GM19468 (cell line): ENCODE results near the gene MACROD2.

ENCODE experiments used
- ATAC-seq: cut with Tn5 transposase; IDR thresholded peaks from one replicate; pipeline ENCODE4 v1.9.1; 2021; ENCODE audit warnings: mild to moderate bottlenecking, moderate library complexity, moderate number of reproducible peaks; ENCODE audit not compliant: unreplicated experiment; ENCODE audit errors: extremely low read depth

MACROD2 gene

GRCh38 chr20:15239542-15240206 is 1244.4 kb downstream of the MACROD2 start:
- ATAC-seq: no peak

GRCh38 chr20:15240801-15241200 is 1245.5 kb downstream of the MACROD2 start:
- ATAC-seq: no peak

- ATAC-seq: no peak
Measured at GRCh38 chr20:15241681-15242080, 1246.4 kb downstream of the MACROD2 start.

- no peak for ATAC-seq
Measured at GRCh38 chr20:15242773-15243172, 1247.5 kb downstream of the MACROD2 start.

GRCh38 chr20:15245896-15246295 is 1250.6 kb downstream of the MACROD2 start:
- ATAC-seq: no peak

GRCh38 chr20:15248618-15249395 is 1253.5 kb downstream of the MACROD2 start:
- ATAC-seq: no peak

- ATAC-seq: no peak
Measured at GRCh38 chr20:15251171-15251570, 1255.9 kb downstream of the MACROD2 start.

GRCh38 chr20:15252304-15252703 is 1257.0 kb downstream of the MACROD2 start:
- ATAC-seq: no peak

GRCh38 chr20:15253431-15253830 is 1258.1 kb downstream of the MACROD2 start:
- ATAC-seq: no peak

GRCh38 chr20:15256676-15257568 is 1261.6 kb downstream of the MACROD2 start:
- no peak for ATAC-seq

GRCh38 chr20:15257569-15257870 is 1262.2 kb downstream of the MACROD2 start:
- no peak for ATAC-seq

- no peak for ATAC-seq
Measured at GRCh38 chr20:15265581-15266309, 1270.4 kb downstream of the MACROD2 start.

GRCh38 chr20:15267935-15268334 is 1272.6 kb downstream of the MACROD2 start:
- ATAC-seq: no peak

GRCh38 chr20:15278041-15278440 is 1282.7 kb downstream of the MACROD2 start:
- no peak for ATAC-seq

- ATAC-seq: no peak
Measured at GRCh38 chr20:15287329-15287728, 1292.0 kb downstream of the MACROD2 start.

- no peak for ATAC-seq
Measured at GRCh38 chr20:15288106-15288505, 1292.8 kb downstream of the MACROD2 start.

- no peak for ATAC-seq
Measured at GRCh38 chr20:15289337-15289736, 1294.0 kb downstream of the MACROD2 start.

GRCh38 chr20:15292405-15292804 is 1297.1 kb downstream of the MACROD2 start:
- no peak for ATAC-seq

- no peak for ATAC-seq
Measured at GRCh38 chr20:15296422-15296821, 1301.1 kb downstream of the MACROD2 start.
